Cortex of kidney (tissue), 1 donor: Measurements from ENCODE around the gene INTS6.

Experiments used
- DNase-seq: peaks from one replicate; lab custom pipeline; 2025; lab: John Stamatoyannopoulos, UW

INTS6 gene

DNA sequence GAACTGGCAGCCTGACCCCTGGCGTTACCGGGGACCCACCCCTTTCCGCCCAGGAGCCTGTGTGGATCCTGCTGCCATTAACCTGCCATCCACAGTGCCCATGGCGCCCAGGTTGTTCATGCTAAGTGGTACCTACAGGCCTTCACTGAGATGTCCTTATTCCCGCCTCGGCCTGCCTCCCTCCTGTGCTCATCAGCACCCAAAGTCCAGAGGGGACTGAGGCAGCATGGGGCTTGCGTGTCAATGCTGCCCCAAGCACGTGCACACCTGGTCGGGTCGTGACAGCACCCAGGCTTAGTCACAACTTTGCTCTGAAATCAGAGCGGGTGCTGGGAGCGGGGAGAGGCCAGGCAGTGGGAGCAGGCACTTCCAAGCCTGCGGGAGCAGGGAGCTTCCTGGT lies 3.7 kb upstream of the INTS6 start:
- DNase-seq = no peak

DNA sequence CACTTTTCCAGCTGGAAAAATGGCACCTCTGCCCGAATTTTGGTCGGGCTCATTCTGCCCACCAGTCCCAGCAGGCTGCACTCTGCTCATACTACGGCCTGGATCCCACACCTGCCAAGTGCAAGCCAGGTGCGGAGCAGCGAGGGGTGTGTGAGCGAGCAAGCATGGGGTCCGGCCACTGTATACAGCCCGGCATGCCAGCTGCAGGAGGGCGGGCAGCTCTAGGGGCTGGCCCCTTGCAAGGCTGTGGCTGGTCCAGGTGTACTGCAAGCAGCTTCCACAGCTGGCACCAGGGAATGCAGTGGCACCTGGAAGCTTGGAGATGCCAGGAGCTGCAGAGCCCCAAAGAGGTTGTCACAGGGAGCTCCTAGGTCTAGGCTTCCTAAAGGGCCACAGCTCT lies 2.7 kb upstream of the INTS6 start:
- DNase-seq = no peak

DNA sequence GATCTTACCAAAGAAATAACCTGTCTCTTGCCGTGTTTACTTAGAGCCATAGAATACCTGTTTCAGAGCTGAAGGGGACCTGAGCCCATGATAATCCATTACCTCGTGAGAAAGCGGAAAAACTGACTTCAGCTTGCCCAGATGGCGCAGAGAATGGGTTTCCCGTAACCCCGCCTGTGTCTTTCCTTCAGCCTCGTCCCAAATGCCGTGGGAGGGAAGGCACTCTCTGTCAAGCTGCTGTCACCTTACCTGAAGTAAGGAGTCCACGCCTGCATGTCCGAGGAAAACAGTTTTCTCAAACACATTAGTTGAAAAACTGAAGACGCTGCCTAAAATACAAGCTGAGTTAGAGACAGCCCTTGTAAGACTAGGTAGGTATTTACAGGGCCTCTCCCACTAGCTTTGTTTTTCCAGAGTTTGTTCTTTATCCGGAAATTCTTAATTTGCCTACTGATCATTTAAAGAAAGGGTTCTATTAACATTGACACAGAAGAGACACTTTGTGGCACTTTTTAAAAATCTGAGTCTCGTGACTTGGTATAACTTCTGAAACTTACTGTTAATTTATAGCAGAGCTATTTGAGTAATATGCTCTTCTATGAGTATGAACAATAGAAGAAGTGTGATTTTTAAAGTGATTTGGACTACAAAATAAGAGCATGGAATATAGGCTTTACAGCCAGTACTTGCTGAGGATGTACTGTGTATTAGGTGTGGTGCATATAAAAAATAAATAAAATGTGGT lies 1.3 kb upstream of the INTS6 start:
- DNase-seq = no peak

DNA sequence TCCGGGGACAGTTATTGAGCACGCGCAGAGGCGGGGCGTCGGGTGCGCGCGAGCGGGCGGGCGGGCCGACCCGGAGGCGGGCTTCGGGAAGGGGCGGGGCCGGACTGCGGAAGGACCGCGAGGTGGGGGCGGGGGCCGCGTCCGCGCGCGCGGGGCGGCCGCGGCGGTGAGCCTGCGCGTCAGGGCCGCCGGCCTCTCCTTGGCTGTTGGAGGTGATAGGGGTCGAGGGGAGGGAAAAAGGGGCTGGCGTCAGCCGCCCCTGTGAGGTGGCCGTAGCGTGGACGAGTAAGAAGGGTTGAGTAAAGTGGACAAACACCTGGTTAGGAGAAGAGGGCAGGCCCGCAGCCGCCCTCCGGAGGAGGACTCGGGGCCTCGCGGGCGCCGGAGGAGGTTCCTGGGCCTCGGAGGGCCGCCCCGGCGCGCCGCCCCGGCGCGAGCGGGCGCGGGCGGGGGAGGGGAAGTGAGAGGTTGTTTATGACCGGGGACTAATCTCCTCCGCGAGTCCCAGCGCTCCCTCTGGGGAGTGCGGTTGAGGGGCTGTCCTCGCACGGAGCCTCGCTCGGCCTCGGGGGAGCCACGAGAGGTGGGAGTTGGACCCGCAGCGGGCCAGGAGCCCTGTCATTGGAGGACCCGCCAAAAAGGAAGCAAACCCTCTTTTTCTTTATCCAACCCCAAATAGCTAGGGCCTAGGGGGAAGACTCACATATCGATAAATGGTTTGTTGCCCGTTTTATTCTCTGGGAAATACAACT lies 547 bp upstream of the INTS6 start:
- DNase-seq = peak; percentile 70

DNA sequence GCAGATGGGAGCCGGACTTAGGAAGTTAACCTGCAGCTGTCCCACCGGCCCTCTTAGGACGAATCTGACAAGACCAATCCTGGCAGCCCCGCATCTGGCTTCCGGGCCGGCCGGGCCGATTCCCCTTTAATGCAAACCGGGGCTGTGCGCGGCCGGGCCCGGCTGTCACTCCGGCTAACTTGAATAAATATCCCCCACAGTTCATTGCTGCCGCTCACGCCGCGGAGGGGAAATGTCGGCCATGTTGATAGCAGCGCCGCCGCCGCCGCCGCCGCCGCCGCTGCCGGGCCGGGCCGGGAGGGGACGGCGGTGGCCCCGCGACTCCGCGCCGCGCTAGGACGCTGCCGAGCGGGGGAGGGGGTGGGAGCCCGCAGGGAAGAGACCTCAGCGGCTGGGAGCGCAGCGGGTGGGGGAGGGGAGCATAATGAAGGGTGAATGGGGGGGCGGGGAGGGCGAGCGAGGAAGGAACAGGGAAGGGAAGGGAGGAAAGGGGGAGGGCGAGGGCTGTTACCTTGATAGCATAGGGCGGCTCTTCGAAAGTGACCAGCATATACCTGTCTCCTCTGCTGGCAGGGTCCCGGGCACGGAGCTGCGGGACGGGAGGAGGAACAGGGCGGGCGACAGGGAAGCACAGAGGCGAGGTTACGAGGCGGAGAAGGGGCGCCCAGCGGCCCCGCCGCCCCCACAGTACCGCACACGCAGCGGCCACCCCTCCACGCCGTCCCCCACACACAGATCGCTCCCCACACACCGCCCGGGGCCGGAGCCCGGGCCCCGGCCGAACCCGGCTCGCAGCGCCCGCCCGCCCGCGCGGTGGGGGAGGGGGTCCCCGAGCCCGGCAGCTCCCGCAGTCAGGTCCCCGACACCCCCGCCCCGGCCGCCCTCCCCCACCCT lies 1.1 kb downstream of the INTS6 start:
- DNase-seq = no peak

DNA sequence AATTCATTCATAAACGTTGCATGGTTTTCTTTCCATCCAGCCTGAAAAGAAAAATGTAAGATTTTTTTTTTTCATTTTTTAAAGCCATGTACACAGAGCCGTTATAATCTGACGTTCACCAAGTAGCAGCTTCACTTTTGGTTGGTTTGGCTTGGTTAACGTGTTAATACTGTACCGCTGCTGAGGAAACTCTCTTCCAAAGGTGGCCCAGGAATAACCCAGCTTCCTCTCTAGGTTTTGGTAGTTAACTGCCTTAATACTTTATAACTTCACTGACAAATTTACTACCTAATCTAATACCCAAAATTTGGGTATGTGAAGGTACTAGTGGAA lies 1.7 kb downstream of the INTS6 start:
- no peak for DNase-seq

DNA sequence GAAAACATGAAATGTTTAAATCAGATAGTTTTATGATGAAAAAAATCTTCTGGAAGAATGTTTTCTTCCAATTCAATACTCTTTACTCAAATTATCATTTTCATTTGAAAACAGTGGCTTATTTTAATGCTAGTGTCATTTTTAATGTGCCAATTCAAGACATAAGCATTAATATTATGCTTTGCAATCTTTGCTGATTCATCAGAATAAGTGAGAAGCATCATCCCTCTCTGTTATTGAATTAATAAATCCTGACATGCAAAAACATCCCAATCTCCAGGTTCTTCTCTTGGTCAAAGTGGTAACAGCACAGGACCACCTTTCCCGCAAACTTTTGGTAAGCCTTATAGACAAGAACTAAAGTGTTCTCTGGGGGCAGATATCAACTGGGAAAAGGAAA lies 3.8 kb downstream of the INTS6 start:
- no peak for DNase-seq

DNA sequence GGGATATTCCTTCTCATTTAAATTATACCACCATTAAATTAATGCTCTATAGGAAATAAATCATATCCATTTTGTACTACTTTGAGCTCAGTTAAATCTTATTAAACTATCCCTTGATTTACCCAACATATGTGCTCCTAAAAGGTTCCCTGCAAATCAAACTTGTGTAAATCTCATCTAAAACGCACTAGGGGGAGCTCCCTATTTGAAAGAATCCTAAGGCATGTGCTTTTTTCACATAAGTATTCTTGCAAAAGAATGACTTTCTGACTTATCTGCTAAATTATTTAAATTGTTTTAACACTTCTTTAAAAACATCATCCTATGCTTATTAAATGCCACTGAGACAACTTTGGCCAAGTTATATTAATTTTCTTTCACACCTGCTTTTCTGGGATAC lies 7.9 kb downstream of the INTS6 start:
- no peak for DNase-seq

DNA sequence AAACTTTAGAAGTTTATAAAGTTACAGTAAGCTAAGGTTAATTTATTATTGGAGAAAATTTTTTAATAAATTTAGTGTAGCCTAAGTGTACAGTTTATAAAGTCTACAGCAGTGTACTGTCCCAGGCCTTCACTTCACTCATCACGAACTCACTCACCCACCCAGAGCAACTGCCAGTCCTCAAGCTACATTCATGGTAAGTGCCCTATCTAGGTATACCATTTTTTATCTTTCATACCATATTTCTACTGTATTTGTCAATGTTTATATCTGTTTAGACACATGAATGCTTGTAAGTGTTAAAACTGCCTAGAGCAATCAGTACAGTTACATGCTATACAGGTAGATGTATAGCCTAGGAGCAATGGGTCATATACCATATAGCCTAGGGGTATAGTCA lies 12.5 kb downstream of the INTS6 start:
- DNase-seq = no peak

DNA sequence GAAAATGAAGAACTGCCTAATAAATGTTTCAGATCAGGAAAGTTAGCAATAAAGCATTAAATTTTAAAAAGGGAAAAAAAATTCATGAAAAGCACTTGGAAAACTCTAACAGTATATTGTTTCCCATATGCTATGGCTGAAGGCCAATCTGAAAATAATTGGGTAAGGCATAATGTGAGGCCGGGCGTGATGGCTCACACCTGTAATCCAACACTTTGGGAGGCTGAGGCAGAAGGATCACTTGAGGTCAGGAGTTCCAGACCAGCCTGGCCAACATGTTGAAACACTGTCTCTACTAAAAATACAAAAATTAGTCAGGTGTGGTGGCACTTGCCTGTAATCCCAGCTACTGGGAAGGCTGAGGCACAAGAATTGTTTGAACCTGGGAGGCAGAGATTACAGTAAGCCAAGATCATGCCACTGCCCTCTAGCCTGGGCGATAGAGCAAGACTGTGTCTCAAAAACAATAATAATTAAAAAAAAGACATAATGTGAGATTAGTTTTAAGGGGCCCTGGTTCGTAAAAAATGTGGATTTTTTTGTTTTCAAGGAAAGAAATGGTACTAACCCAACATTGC lies 15.2 kb downstream of the INTS6 start:
- DNase-seq = no peak

DNA sequence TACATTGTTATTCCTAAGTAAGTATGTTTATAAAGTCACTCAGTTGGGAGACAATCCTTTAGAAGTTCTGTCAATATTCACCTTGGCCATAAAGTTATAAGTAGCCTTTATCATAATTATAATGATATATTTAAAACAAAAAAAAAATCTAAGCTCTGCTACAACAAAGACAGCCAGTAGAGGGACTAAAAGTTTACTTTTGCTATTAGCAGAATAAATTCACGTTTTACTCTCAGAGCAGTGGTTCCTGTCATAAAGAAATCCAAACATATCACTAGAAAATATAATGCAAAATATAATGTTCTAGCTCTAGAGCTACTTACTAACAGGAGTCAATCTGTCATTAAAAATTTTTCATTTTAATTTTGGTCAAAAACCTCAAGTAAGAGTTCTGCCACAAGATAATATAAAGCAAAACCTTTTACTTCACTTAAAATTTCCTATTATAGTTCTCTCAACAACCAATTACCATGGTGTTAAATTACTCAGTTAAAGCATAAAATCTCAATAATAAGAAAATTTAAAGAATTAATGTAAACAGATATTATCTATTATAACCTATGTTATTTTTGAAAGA lies 17.7 kb downstream of the INTS6 start:
- DNase-seq = no peak

DNA sequence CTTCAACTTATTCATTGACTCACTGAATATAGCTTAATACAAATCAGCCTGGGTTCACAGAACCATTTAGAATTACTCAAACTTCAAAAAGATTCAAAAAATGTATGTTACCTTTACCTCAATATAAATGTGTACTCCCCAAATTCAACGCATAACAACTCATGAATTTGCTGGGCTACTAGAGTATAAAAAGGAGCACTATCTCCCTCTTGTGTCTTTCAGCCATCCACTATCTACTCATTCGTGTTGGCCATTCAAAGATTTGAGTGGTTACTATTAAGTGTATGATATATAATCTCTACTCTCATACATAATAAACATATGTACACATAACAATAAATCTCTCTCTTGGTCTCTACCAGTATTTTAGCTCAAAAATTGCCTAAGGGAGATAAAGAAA lies 20.3 kb downstream of the INTS6 start:
- DNase-seq = no peak

DNA sequence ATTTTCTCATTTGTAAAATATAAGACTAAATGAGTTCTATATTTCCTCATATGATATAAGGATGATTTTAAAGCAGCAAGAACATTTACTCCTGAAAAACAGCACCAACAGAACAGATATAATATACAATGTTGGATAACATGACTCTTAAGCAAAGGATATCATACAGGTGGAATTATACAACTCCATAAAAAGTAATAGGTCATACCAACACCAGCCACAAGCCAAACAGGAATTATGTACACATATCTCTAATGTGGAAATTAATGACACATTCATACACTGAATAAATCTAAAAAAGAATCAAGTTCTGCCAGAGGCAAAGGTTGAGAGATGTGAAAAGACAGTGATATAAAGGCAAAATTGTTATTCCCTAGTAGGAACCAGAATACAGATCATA lies 25.9 kb downstream of the INTS6 start:
- DNase-seq = no peak

DNA sequence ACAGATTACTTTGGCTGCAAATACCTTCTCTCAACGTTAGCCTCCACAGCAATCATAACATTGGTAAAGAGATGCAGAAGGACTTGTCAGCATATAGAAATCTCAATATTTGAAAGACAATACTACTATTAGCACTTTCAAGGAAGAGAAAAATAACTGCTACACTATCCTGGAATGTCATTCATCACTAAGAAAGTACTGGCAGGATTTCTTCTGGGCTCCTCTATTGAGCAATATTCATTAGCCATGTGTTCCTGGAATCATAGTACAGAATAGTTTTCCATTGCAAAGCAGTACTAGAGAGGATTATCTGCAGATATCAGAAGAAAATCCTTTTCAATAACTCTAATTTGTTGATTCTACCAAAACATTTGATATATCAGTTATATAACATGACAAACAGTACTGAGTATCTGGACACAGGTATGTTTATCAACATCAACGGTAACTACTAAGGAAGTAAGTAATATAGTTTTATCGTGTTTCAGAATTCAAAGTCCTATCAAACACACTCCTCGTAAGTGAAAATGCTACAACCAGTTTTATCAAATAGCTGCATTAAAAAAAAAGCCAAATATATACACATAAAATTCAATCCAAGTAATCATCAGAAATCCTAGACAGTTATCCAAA lies 27.3 kb downstream of the INTS6 start:
- no peak for DNase-seq

DNA sequence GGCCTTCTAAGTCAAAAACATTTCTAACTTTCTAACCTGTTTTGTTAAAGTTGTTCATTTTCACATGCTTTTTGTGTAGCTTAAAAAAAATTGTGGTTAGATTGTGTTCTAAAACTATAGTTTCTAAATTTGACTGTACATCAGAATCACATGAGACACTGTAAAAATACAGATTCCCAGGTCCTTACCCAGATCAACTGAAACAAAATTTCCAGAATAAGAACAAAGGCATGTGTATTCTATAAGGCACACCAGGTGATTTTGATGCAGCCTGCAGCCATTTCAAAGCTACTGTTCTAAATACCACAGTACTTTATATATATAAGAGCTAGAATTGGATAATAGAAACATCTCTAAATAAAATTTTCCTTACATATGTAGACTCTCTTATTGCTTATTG lies 29.1 kb downstream of the INTS6 start:
- no peak for DNase-seq

DNA sequence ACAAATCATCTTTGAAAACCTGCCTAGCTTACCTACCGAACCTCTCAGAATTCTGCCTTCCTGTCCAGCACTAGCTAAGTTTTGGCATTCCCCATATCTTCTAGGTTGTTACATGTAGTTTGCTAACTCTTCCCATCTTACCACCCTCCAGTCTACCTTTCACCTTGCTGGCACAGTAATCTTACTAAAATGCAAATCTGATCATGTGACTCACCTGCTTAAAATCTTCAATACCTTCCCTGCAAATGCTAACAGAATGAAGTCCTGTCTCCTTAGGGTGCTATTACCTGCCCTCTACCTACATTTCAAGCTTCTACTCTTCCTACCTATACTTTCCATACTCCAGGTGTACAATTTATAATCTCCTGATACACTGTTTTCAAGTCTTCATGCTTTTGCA lies 30.4 kb downstream of the INTS6 start:
- DNase-seq = no peak

DNA sequence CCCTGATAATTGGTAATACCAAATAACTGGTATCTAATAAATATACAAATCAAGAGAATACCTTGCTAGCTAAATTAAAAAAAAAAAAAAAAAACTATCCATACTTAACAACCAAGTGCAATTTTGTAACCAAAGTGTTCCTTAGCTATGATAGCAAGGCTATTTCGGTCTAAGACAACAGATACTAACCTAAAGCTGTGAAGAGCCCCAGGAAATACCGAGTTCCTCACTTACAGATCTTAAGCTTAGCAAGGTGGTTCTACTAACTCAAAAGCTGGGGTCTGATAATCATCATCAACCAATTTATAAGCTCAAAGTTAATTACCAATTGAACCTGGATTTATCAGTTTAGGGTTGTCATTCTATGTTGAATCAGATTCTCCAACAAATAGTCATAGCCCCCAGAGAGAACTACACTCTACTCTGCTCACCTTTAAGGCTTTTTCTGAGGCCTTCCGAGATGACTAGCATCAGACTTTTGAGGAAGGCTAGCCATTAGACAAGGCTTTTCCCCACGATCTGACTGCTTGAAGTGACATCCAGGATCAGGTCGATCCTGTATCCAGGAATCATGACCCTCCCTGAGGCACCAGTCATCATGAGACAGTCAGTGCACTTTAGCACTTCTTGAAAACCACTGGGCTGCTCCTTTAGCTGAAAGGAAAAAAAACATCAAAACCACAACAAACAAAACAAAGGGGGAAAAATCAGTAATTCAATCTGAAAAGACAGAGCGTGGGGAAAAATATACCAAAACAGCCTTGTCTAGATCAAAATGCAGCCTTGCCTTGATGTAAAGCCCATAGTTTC lies 31.9 kb downstream of the INTS6 start:
- no peak for DNase-seq

DNA sequence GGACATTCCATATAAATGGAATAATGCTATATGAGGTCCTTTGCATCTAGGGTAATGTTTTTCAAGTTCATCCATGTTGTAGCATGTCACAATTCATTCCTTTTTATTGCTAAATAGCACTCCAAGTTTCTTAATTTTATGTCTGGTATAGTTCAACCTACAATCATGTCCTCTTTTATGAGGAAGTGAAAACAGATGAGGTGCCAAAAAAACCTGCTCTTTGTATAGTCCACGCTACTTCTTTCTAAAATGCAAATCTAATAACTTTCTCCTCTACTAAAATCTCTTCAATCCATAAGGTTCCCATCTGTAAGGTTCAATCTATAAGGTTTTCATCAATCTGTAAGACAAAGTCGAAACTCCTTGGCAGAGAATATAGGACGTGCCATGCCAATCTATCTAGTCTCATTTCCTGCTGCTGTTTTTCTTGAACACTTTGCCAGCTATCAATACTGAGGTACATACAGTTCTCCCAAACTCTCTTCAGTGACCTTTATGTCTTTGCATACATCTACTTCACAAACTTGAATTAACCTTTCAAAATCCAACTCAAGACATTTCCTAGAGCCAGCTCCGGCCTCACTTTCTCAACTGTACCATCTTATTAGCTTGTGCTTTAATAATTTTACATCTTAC lies 33.7 kb downstream of the INTS6 start:
- no peak for DNase-seq

DNA sequence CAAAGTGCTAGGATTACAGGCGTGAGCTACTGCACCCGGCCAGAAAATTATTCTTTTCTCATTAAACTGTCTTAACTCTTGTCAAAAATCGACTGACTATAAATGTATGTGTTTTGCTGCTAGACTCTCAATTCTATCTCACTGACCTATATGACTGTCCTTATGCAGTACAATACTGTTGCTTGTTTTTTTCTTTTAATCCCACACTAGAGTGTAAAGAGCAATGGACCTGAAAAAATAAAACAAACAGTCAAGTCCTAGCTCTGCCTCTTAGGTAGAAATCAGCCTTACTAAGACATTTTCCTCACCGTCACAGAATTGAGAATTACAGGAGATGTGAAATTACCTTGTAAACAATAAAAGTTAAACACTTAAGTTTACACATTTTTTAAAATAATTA lies 35.1 kb downstream of the INTS6 start:
- no peak for DNase-seq

DNA sequence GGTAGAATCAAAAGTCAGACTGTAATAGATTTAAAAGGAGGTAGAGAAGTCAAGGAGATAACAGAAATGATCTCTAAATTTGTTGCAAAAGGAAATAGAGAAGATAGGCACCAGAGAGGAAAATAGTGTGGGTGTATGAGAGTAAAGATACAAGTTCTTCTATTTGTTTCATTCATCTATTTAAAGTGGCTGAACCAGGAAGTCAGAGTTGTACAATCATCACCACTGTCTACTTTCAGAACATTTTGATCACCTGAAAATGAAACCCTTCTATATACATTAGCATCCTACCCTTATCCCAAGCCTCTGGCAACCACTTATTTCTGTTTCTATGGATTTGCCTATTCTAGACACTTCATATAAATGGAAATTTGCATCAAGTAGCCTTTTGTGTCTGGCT lies 36.7 kb downstream of the INTS6 start:
- no peak for DNase-seq
